Stimulated activated CD8-positive, alpha-beta memory T cell treated with anti-CD3 and anti-CD28 coated beads, Interleukin-12 subunit alpha, Interleukin-12 subunit beta, amount 100 ng/mL, for 24 hours (primary cell): ENCODE measurements around the gene INTU.

Experiments used
- DNase-seq: peaks from one replicate; pipeline ENCODE4 v3.0.0-alpha.2; 2020; ENCODE audit errors: extremely low read depth

INTU gene

DNA sequence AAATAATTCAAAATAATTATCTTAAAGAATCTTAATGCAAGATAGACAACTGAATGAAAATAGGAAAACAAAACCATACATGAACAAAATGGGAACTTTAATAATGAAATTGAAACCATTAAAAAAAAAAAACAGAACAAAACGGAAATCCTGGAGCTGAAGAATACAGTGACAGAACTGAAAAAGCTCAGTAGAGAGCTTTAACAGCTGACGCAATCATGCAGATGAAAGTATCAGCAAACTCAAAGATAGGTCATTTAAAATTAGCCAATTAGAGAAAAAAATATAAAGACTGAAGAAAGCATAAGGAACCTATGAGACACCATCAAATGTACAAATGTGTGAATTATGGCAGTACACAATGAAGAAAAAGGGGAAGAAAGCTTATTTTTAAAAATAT, 116.2 kb downstream of the INTU start:
- no peak for DNase-seq

GRCh38 chr4:127756906-127757305, 124.1 kb downstream of the INTU start:
- DNase-seq, result no peak

DNA sequence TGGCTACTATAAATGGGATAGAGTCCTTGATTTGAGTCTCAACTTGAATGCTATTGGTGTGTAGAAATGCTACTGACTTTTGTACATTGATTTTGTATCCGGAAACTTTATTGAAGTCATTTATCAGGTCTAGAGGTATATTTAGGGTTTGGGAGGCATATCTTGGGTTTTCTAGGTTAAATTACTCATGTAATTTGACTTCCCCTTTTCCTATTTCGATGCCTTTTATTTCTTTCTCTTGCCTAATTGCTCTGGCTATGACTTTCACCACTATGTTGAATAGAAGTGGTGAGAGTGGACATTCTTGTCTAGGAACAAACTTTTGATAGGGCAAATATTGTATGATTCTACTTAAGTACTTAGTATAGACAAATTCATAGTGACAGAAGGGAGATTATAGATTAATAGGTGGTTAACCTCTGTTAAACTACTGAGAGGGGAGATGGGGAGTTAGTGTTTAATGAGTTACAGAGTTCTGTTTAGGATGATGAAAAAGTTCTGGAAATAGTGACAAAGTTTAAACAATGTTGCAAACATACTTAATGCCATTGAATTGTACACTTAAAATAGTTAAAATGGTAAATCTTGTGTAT, 126.6 kb downstream of the INTU start:
- no peak for DNase-seq

DNA sequence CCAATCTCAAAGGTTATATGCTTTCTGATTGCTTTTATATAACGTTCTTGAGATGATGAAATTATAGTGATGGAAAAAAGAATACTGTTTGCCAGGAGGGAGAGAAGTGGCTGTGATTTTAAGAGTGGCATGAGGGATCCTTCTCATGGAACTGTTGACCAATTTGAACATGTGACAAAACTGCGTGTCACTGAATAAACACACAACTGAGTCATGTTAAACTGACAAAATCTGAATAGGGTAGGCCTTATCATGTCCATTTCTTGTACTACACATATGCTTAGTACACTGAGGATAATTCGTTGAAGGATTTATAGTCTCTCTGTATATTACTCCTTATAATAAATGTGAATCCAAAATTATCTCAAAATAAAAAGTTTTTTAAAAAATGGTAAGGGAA, 127.1 kb downstream of the INTU start:
- DNase-seq, result no peak

GRCh38 chr4:127771535-127772275, 138.9 kb downstream of the INTU start:
- no peak for DNase-seq

- no peak for DNase-seq
These were observed 140.3 kb downstream of the INTU start for GRCh38 chr4:127772769-127773671.

GRCh38 chr4:127775843-127776242, 143.1 kb downstream of the INTU start:
- no peak for DNase-seq
